Measurements from ENCODE around the gene TASP1. TPM values are rescaled to one million over a fixed set of nuclear protein-coding genes. Genes with fewer than 3 reads are reported as not detected.

The TASP1 gene
- total and polyA plus RNA-seq, 2 donors (not counting 1 experiment from before 2014, with no cell fraction given), result 6.4 to 23.9 TPM

GRCh38 chr20:13656721-13657368 is 18.1 kb upstream of the TASP1 start:
- Histone ChIP-seq H2AFZ (ENCODE audit: insufficient read depth, low read depth, low read length, poor library complexity, severe bottlenecking) (no peak overlapping the region), H3K9ac (ENCODE audit: low read length) (no peak overlapping the region), H3K4me2 (replicated peaks; ENCODE audit: low read depth, low read length, poor library complexity, severe bottlenecking) (no peak overlapping the region), H3K4me3 (ENCODE audit: control extremely low read depth in 1 of 5, extremely low read depth in 1 of 5, insufficient read depth in 1 of 5, low read depth in 2 of 5, low read length in 4 of 5) (no peak overlapping the region), H3K4me1 (ENCODE audit: control insufficient read depth in 2 of 2, insufficient read depth in 2 of 2, low read length in 2 of 2) (peaks cover 21% of the 10 kb centered on the region in 2 donors), H3K9me3 (ENCODE audit: control extremely low read depth in 1 of 3, control insufficient read depth in 2 of 3, insufficient read depth in 1 of 3, low read length in 2 of 3) (peaks cover 0 to 5% (median 0%) of the 10 kb centered on the region in 3 donors), H4K20me1 (ENCODE audit: control insufficient read depth, insufficient read depth, low read length, poor library complexity, severe bottlenecking) (no peaks in the 10 kb centered on the region), H3K36me3 (replicated peaks in 1 of 2; ENCODE audit: control extremely low read depth in 1 of 2, control insufficient read depth in 1 of 2, extremely low read depth in 1 of 2, insufficient read depth in 2 of 2, low read length in 1 of 2) (no peaks in the 10 kb centered on the region), H3K27me3 (replicated peaks in 1 of 4; ENCODE audit: control extremely low read depth in 1 of 4, control insufficient read depth in 3 of 4, insufficient read depth in 4 of 4, low read length in 3 of 4) (no peaks in the 10 kb centered on the region), H3K27ac (ENCODE audit: low read length in 2 of 2) (no peak overlapping the region), H3K79me2 (ENCODE audit: control insufficient read depth, insufficient read depth, low read length) (no peaks in the 10 kb centered on the region)
- Mint-ChIP-seq H3K4me3 (no peak overlapping the region), H3K4me1 (peaks cover 21% of the 10 kb centered on the region), H3K9me3 (ENCODE audit: insufficient read depth) (no peaks in the 10 kb centered on the region), H3K27me3 (peaks cover 11% of the 10 kb centered on the region), H3K27ac (no peak overlapping the region)
- ChIA-PET POLR2A (no interaction called here), CTCF (interaction anchor here (0.7 kb wide), 1 partner anchor 37 kb away, joined by 3 read pairs; no protein-coding TSS in a partner anchor)
- ATAC-seq (ENCODE audit: low read depth) (no peak), DNase-seq (no peak)
- 100% methylated on average over 3 of the region's 4 CpGs for WGBS (ENCODE audit: insufficient coverage)
- intact Hi-C loops (cut with micrococcal nuclease), result no loop called here
- TF ChIP-seq EZH2 (IDR thresholded peaks at IDR 0.05; ENCODE audit: borderline replicate concordance, insufficient read depth, low read depth, low read length, poor library complexity, severe bottlenecking) (no peak), CTCF (IDR thresholded peaks at IDR 0.05) (no peak)

GRCh38 chr20:13654463-13655023 is 15.8 kb upstream of the TASP1 start:
- H3K4me3 ChIP-seq (ENCODE audit: control extremely low read depth in 1 of 5, extremely low read depth in 1 of 5, insufficient read depth in 1 of 5, low read depth in 2 of 5, low read length in 4 of 5), result no peak overlapping the region
- no CpG with 5 or more reads among the region's 2 CpGs for WGBS (ENCODE audit: insufficient coverage)
- Mint-ChIP-seq H3K4me1 (peaks cover 19% of the 10 kb centered on the region), H3K27ac (no peak overlapping the region), H3K27me3 (peaks cover 17% of the 10 kb centered on the region), H3K9me3 (ENCODE audit: insufficient read depth) (no peaks in the 10 kb centered on the region), H3K4me3 (no peak overlapping the region)
- H3K79me2 ChIP-seq (ENCODE audit: control insufficient read depth, insufficient read depth, low read length), result no peaks in the 10 kb centered on the region
- H3K9ac ChIP-seq (ENCODE audit: low read length), result no peak overlapping the region
- H3K4me2 ChIP-seq (replicated peaks; ENCODE audit: low read depth, low read length, poor library complexity, severe bottlenecking), result no peak overlapping the region
- DNase-seq (no peak), ATAC-seq (ENCODE audit: low read depth) (no peak)
- H3K36me3 ChIP-seq (replicated peaks in 1 of 2; ENCODE audit: control extremely low read depth in 1 of 2, control insufficient read depth in 1 of 2, extremely low read depth in 1 of 2, insufficient read depth in 2 of 2, low read length in 1 of 2), result no peaks in the 10 kb centered on the region
- no peaks in the 10 kb centered on the region for H3K27me3 ChIP-seq (replicated peaks in 1 of 4; ENCODE audit: control extremely low read depth in 1 of 4, control insufficient read depth in 3 of 4, insufficient read depth in 4 of 4, low read length in 3 of 4)
- no peak overlapping the region for H3K27ac ChIP-seq (ENCODE audit: low read length in 2 of 2)
- ChIA-PET CTCF (no interaction called here), POLR2A (no interaction called here)
- no peak for TF ChIP-seq EZH2 (IDR thresholded peaks at IDR 0.05; ENCODE audit: borderline replicate concordance, insufficient read depth, low read depth, low read length, poor library complexity, severe bottlenecking)
- no peak for TF ChIP-seq CTCF (IDR thresholded peaks at IDR 0.05)
- intact Hi-C loops (cut with micrococcal nuclease), result no loop called here
- H3K9me3 ChIP-seq (ENCODE audit: control extremely low read depth in 1 of 3, control insufficient read depth in 2 of 3, insufficient read depth in 1 of 3, low read length in 2 of 3), result peaks cover 0 to 5% (median 0%) of the 10 kb centered on the region in 3 donors
- H4K20me1 ChIP-seq (ENCODE audit: control insufficient read depth, insufficient read depth, low read length, poor library complexity, severe bottlenecking), result no peaks in the 10 kb centered on the region
- H2AFZ ChIP-seq (ENCODE audit: insufficient read depth, low read depth, low read length, poor library complexity, severe bottlenecking), result no peak overlapping the region
- H3K4me1 ChIP-seq (ENCODE audit: control insufficient read depth in 2 of 2, insufficient read depth in 2 of 2, low read length in 2 of 2), result peaks cover 13 to 15% of the 10 kb centered on the region in 2 donors

Data from B cell (primary cell).